GM12878 (cell line): ENCODE measurements around the gene SRC. TPM values are rescaled to one million over a fixed set of nuclear protein-coding genes. Genes with fewer than 3 reads are reported as not detected.

Source experiments
- ATAC-seq: fragments of 200-7000 bp; cut with Tn5 transposase; 3 replicates; pipeline ENCODE4 v1.9.1; 2020; ENCODE audit warnings: mild to moderate bottlenecking, moderate library complexity
- BruUV-seq: library from RNA; stranded (reverse); fragments of 400-500 nt; replicated peaks from 2 replicates; lab custom pipeline; 2021; lab: Mats Ljungman, UMichigan
- CTCF ChIA-PET: fragments of 300-600 bp; sonication (Branson Sonifier 250); formaldehyde crosslinking; extraction: SDS; loops from one replicate; lab custom pipeline; 2021; ENCODE audit warnings: inconsistent platforms; lab: Yijun Ruan, JAX
- POLR2A ChIA-PET: fragments of 350-600 bp; formaldehyde crosslinking; extraction: SDS; loops from one replicate; lab custom pipeline; 2021; ENCODE audit warnings: inconsistent platforms; lab: Charles Lee
- RAD21 ChIA-PET: fragments of 300-600 bp; sonication (Branson Sonifier 250); formaldehyde crosslinking; loops from one replicate; lab custom pipeline; 2023; ENCODE audit warnings: antibody characterized with exemption; ENCODE audit not compliant: unreplicated experiment; lab: Charles Lee
- SMC1A ChIA-PET: fragments of 300-600 bp; sonication (Branson Sonifier 250); formaldehyde crosslinking; loops from one replicate; lab custom pipeline; 2023; ENCODE audit not compliant: unreplicated experiment, uncharacterized antibody; lab: Charles Lee
- DNase-seq: peaks from one replicate; pipeline ENCODE4 v3.0.0-alpha.2; 2011; ENCODE audit warnings: low read depth, low spot score
- FAIRE-seq: peaks from 3 replicates; lab custom pipeline; 2011; peaks lifted over from hg19 to GRCh38; lab: Jason Lieb, UNC
- H2AFZ ChIP-seq: 2 replicates; pipeline ENCODE4 v1.6.0; 2011; ENCODE audit warnings: low read depth, low read length, control low read depth; ENCODE audit not compliant: control insufficient read depth
- H3K27ac ChIP-seq: 2 replicates; pipeline ENCODE4 v1.5.1; 2011; ENCODE audit warnings: control low read depth; ENCODE audit not compliant: control insufficient read depth, insufficient read depth
- H3K27me3 ChIP-seq, 2 experiments: replicated peaks in 1 of 2; 2 replicates each; pipeline versions ENCODE4 v1.6.0 to v1.6.1; 2011; ENCODE audit warnings: low read length in 1 of 2; ENCODE audit not compliant: control insufficient read depth in 2 of 2, insufficient read depth in 2 of 2
- H3K36me3 ChIP-seq, 2 experiments: 2 replicates each; pipeline ENCODE4 v1.5.1; 2011; ENCODE audit warnings: low read length in 1 of 2; ENCODE audit not compliant: control insufficient read depth in 2 of 2, insufficient read depth in 2 of 2
- H3K4me1 ChIP-seq: 2 replicates; pipeline ENCODE4 v1.6.1; 2011; ENCODE audit warnings: mild to moderate bottlenecking, low read length, moderate library complexity, mixed read lengths; ENCODE audit not compliant: control insufficient read depth, insufficient read depth
- H3K4me2 ChIP-seq: 2 replicates; pipeline ENCODE4 v1.6.0; 2011; ENCODE audit warnings: control low read depth; ENCODE audit not compliant: control insufficient read depth, insufficient read depth
- H3K4me3 ChIP-seq: fragments of 200-600 bp; sonication (generic); 2 replicates; pipeline ENCODE4 v1.5.1; 2016
- H3K79me2 ChIP-seq: 2 replicates; pipeline ENCODE4 v1.6.0; 2011; ENCODE audit warnings: low read length; ENCODE audit not compliant: control insufficient read depth, insufficient read depth
- H3K9ac ChIP-seq: 2 replicates; pipeline ENCODE4 v1.8.0; 2011; ENCODE audit warnings: low read length, control low read depth, mixed read lengths; ENCODE audit not compliant: control insufficient read depth, insufficient read depth
- H3K9me3 ChIP-seq: replicated peaks from 3 replicates; pipeline ENCODE4 v1.5.1; 2011; ENCODE audit warnings: mild to moderate bottlenecking, low read length; ENCODE audit not compliant: control insufficient read depth, insufficient read depth
- H4K20me1 ChIP-seq: 2 replicates; pipeline ENCODE4 v1.6.0; 2011; ENCODE audit not compliant: control insufficient read depth, insufficient read depth
- CBFB ChIP-seq: IDR thresholded peaks from 2 replicates; pipeline ENCODE4 v1.6.1; 2016; ENCODE audit warnings: antibody characterized with exemption, low read depth
- CBX5 ChIP-seq: sonication (generic); IDR thresholded peaks from 2 replicates; pipeline ENCODE4 v1.6.1; 2016; ENCODE audit warnings: low read depth, moderate library complexity, mild to moderate bottlenecking, inconsistent platforms
- CHD1 ChIP-seq: IDR thresholded peaks from 2 replicates; pipeline ENCODE4 v1.6.1; 2012; ENCODE audit warnings: low read depth, low read length, improper control_type of control experiment
- CREM ChIP-seq: IDR thresholded peaks from 2 replicates; pipeline ENCODE4 v1.6.1; 2014; ENCODE audit warnings: antibody characterized with exemption, low read depth
- FOXK2 ChIP-seq: fragments of 450-650 bp; IDR thresholded peaks from 2 replicates; pipeline ENCODE4 v1.6.1; 2017; ENCODE audit warnings: mild to moderate bottlenecking, moderate library complexity
- GATAD2B ChIP-seq: fragments of 450-650 bp; conservative IDR thresholded peaks from 2 replicates; pipeline ENCODE4 v1.6.1; 2017; ENCODE audit warnings: low read depth, mild to moderate bottlenecking, moderate library complexity
- HCFC1 ChIP-seq: fragments of 150-350 bp; IDR thresholded peaks from 2 replicates; pipeline ENCODE4 v1.6.1; 2014; ENCODE audit warnings: low read length
- IKZF2 ChIP-seq, 2 experiments: fragments of 450-650 bp; IDR thresholded peaks; 2 replicates each; pipeline ENCODE4 v1.6.1; 2017; ENCODE audit warnings: mild to moderate bottlenecking in 2 of 2, moderate library complexity in 2 of 2
- JUNB ChIP-seq: IDR thresholded peaks from 2 replicates; pipeline ENCODE4 v1.6.1; 2016; ENCODE audit warnings: antibody characterized with exemption, mild to moderate bottlenecking
- LARP7 ChIP-seq: fragments of 450-650 bp; IDR thresholded peaks from 2 replicates; pipeline ENCODE4 v1.6.1; 2017; ENCODE audit warnings: mild to moderate bottlenecking
- MTA3 ChIP-seq: IDR thresholded peaks from 2 replicates; pipeline ENCODE4 v1.6.1; 2012; ENCODE audit warnings: low read length, inconsistent platforms, borderline replicate concordance
- NFYB ChIP-seq: IDR thresholded peaks from 2 replicates; pipeline ENCODE4 v1.6.1; 2011; ENCODE audit warnings: low read depth, mild to moderate bottlenecking, low read length, improper control_type of control experiment, moderate library complexity; ENCODE audit not compliant: insufficient read depth
- NRF1 ChIP-seq: conservative IDR thresholded peaks from 2 replicates; pipeline ENCODE4 v1.6.1; 2011; ENCODE audit warnings: mild to moderate bottlenecking, low read depth, low read length, improper control_type of control experiment
- PML ChIP-seq: IDR thresholded peaks from 2 replicates; pipeline ENCODE4 v1.6.1; 2012; ENCODE audit warnings: low read length, inconsistent platforms
- RAD21 ChIP-seq: IDR thresholded peaks from 2 replicates; pipeline ENCODE4 v1.6.1; 2011; ENCODE audit warnings: mild to moderate bottlenecking, low read depth, low read length, moderate library complexity; ENCODE audit not compliant: insufficient read depth
- TCF3 ChIP-seq: IDR thresholded peaks from 2 replicates; pipeline ENCODE4 v1.6.1; 2012; ENCODE audit warnings: low read depth, mild to moderate bottlenecking, low read length, borderline replicate concordance; ENCODE audit not compliant: insufficient read depth
- ZNF622 ChIP-seq: fragments of 450-650 bp; IDR thresholded peaks from 2 replicates; pipeline ENCODE4 v1.6.1; 2017; ENCODE audit warnings: mild to moderate bottlenecking, inconsistent platforms
- ZSCAN29 ChIP-seq: fragments of 450-650 bp; IDR thresholded peaks from 2 replicates; pipeline ENCODE4 v1.6.1; 2017; ENCODE audit warnings: mild to moderate bottlenecking, moderate library complexity
- WGBS: methylation state at CpG from one replicate; pipeline ENCODE4 v1.1.6; 2016; ENCODE audit warnings: low lambda C conversion rate; ENCODE audit not compliant: insufficient replicate concordance, insufficient coverage; ENCODE audit errors: missing lambda C conversion rate; 5-methylcytosine and 5-hydroxymethylcytosine counted together
- in situ Hi-C: fragments of 300-500 bp; cut with MboI; formaldehyde crosslinking; loops from 9 replicates; pipeline ENCODE4 v1.14.3; 2018; ENCODE audit warnings: mixed read lengths
- intact Hi-C: fragments of 100-400 bp; cut with micrococcal nuclease; formaldehyde crosslinking; loops from one replicate; pipeline ENCODE4 v1.14.2; 2022; ENCODE audit not compliant: unreplicated experiment
- polyA plus RNA-seq, 11 experiments: library from polyadenylated mRNA; depleted of rRNA in 4 of 11; unstranded in 6 of 11; stranded (reverse) in 5 of 11; fragments of >200 nt; fragmentation: Nextera tagmentation in 4 of 11; fragmentation: Illumina TruSeq in 1 of 11; extraction: Ambion mirVana in 4 of 11; extraction: Trizol in 1 of 11; gene quantifications; 1 replicate in 1 of 11; 2 replicates in 10 of 11; pipeline versions ENCODE4 v1.2.1 to v1.2.3, GENCODE V29; 2011 to 2016; ENCODE audit warnings: inconsistent platforms in 2 of 11, missing spikeins in 2 of 11, low read depth in 1 of 11
- total RNA-seq, 4 experiments: library from RNA; depleted of rRNA in 3 of 4; stranded (reverse); fragments of >200 nt in 3 of 4; fragmentation: Illumina TruSeq in 1 of 4; extraction: Trizol in 1 of 4; gene quantifications; 2 replicates each; pipeline versions ENCODE4 v1.2.1 to v1.2.3, GENCODE V29; 2013 to 2021
- TF ChIP-seq, protein P1 (sequence below): fragments of 450-650 bp; IDR thresholded peaks from 2 replicates; pipeline ENCODE4 v1.6.1; 2017; ENCODE audit warnings: mild to moderate bottlenecking, moderate library complexity
- TF ChIP-seq, protein P2 (sequence below): fragments of 450-650 bp; IDR thresholded peaks from 2 replicates; pipeline ENCODE4 v1.6.1; 2016; ENCODE audit warnings: mild to moderate bottlenecking, moderate library complexity, borderline replicate concordance

Gene SRC
- total and polyA plus RNA-seq, 10 of the 15 experiments (the other 5 are each of a cell fraction or from before 2014, with no cell fraction given) = 0.60 to 71.3 (median 27.2) TPM

DNA sequence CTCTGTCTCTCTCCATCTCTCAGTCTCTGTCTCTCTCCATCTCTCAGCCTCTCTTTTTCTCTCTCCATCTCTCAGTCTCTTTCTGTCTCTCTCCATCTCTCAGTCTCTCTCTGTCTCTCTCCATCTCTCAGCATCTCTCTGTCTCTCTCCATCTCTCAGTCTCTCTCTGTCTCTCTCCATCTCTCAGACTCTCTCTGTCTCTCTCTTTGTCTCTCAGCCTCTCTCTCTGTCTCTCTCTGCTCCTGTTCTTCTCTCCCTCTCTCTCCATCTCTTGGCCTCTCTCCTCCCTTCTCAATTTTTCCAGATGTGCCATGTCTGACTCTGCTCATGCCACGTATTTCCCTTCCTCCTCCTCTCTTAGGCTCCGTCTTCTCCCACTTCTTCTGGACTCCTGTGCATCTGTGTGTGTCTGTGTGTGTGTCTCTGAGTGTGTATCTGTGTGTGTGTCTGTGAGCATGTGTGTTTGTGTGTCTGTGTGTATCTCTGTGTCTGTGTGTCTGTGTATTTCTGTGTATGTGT lies 72.7 kb downstream of the SRC start:
- peaks cover 3 to 8% of the 10 kb centered on the region in 2 experiments; a peak in 3 of 4 replicates for H3K27me3 ChIP-seq
- no peak overlapping the region for H3K9ac ChIP-seq
- RAD21 ChIA-PET = no interaction called here
- FAIRE-seq = no peak
- no TSS peak for BruUV-seq
- H2AFZ ChIP-seq = no peak overlapping the region
- no peak overlapping the region for H3K4me2 ChIP-seq
- no peak for TF ChIP-seq JUNB
- TF ChIP-seq, protein P1, sequence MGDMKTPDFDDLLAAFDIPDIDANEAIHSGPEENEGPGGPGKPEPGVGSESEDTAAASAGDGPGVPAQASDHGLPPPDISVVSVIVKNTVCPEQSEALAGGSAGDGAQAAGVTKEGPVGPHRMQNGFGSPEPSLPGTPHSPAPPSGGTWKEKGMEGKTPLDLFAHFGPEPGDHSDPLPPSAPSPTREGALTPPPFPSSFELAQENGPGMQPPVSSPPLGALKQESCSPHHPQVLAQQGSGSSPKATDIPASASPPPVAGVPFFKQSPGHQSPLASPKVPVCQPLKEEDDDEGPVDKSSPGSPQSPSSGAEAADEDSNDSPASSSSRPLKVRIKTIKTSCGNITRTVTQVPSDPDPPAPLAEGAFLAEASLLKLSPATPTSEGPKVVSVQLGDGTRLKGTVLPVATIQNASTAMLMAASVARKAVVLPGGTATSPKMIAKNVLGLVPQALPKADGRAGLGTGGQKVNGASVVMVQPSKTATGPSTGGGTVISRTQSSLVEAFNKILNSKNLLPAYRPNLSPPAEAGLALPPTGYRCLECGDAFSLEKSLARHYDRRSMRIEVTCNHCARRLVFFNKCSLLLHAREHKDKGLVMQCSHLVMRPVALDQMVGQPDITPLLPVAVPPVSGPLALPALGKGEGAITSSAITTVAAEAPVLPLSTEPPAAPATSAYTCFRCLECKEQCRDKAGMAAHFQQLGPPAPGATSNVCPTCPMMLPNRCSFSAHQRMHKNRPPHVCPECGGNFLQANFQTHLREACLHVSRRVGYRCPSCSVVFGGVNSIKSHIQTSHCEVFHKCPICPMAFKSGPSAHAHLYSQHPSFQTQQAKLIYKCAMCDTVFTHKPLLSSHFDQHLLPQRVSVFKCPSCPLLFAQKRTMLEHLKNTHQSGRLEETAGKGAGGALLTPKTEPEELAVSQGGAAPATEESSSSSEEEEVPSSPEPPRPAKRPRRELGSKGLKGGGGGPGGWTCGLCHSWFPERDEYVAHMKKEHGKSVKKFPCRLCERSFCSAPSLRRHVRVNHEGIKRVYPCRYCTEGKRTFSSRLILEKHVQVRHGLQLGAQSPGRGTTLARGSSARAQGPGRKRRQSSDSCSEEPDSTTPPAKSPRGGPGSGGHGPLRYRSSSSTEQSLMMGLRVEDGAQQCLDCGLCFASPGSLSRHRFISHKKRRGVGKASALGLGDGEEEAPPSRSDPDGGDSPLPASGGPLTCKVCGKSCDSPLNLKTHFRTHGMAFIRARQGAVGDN = no peak
- TF ChIP-seq RAD21 = no peak
- no peak for TF ChIP-seq NRF1
- TF ChIP-seq PML = no peak
- TF ChIP-seq CHD1 = no peak
- TF ChIP-seq HCFC1 = no peak
- TF ChIP-seq ZNF622 = no peak
- no peak for TF ChIP-seq CBX5
- no peak for TF ChIP-seq NFYB
- no peak for TF ChIP-seq LARP7
- TF ChIP-seq IKZF2 (IDR thresholded peaks at IDR 0.05) = no peak
- TF ChIP-seq CREM = no peak
- TF ChIP-seq FOXK2 = no peak
- TF ChIP-seq TCF3 = no peak
- TF ChIP-seq GATAD2B = no peak
- TF ChIP-seq ZSCAN29 = no peak
- TF ChIP-seq CBFB = no peak
- TF ChIP-seq MTA3 = no peak
- TF ChIP-seq, protein P2, sequence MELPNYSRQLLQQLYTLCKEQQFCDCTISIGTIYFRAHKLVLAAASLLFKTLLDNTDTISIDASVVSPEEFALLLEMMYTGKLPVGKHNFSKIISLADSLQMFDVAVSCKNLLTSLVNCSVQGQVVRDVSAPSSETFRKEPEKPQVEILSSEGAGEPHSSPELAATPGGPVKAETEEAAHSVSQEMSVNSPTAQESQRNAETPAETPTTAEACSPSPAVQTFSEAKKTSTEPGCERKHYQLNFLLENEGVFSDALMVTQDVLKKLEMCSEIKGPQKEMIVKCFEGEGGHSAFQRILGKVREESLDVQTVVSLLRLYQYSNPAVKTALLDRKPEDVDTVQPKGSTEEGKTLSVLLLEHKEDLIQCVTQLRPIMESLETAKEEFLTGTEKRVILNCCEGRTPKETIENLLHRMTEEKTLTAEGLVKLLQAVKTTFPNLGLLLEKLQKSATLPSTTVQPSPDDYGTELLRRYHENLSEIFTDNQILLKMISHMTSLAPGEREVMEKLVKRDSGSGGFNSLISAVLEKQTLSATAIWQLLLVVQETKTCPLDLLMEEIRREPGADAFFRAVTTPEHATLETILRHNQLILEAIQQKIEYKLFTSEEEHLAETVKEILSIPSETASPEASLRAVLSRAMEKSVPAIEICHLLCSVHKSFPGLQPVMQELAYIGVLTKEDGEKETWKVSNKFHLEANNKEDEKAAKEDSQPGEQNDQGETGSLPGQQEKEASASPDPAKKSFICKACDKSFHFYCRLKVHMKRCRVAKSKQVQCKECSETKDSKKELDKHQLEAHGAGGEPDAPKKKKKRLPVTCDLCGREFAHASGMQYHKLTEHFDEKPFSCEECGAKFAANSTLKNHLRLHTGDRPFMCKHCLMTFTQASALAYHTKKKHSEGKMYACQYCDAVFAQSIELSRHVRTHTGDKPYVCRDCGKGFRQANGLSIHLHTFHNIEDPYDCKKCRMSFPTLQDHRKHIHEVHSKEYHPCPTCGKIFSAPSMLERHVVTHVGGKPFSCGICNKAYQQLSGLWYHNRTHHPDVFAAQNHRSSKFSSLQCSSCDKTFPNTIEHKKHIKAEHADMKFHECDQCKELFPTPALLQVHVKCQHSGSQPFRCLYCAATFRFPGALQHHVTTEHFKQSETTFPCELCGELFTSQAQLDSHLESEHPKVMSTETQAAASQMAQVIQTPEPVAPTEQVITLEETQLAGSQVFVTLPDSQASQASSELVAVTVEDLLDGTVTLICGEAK = no peak
- TF ChIP-seq, all 136 proteins: peak for 0
- H3K36me3 ChIP-seq = no peaks in the 10 kb centered on the region
- no peak overlapping the region for H3K27ac ChIP-seq
- intact Hi-C loops = no loop called here
- H3K4me3 ChIP-seq = no peak overlapping the region
- ATAC-seq = no peak
- CTCF ChIA-PET = no interaction called here
- POLR2A ChIA-PET = no interaction called here
- H3K4me1 ChIP-seq = no peaks in the 10 kb centered on the region
- WGBS = 36% methylated on average over 2 of the region's 2 CpGs
- H4K20me1 ChIP-seq = no peaks in the 10 kb centered on the region
- no peak for DNase-seq
- SMC1A ChIA-PET = no interaction called here
- no peaks in the 10 kb centered on the region for H3K9me3 ChIP-seq
- in situ Hi-C loops = no loop called here
- no peaks in the 10 kb centered on the region for H3K79me2 ChIP-seq
